ENCODE results near the gene BIN2. TPM values are rescaled to one million over a fixed set of nuclear protein-coding genes. Genes with fewer than 3 reads are reported as not detected.

BIN2 gene
- total RNA-seq, 1 experiment from 2014 or later = 0.39 TPM

DNA sequence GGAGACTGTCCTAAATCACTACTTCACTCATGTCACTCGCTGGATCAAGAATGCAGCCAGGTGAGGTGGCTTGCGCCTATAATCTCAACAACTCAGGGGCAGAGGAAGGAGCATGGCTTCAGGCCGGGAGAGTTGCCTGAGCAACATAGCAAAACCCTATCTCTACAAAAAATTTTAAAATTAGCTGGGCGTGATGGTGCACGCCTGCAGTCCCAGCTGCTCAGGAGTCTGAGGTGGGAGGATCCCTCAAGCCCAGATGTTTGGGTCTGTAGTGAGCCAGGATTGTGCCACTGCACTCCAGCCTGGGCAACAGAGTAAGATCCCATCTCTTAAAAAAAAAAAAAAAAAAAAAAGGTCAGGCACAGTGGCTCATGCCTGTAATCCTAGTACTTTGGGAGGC, 59.7 kb downstream of the BIN2 start:
- ChIA-PET POLR2A (no interaction called here), CTCF (interaction anchor here (0.6 to 3.0 kb wide), 3 partner anchors 77 to 273 kb away, joined by 9 to 11 read pairs (median 10); no protein-coding TSS in a partner anchor)
- Histone ChIP-seq H3K36me3 (ENCODE audit: control insufficient read depth, insufficient read depth, low read length) (no peaks in the 10 kb centered on the region), H3K9me3 (ENCODE audit: control insufficient read depth, insufficient read depth, low read depth, low read length) (no peaks in the 10 kb centered on the region), H3K4me3 (ENCODE audit: low read depth in 2 of 2, low read length in 2 of 2) (no peak overlapping the region), H3K4me1 (ENCODE audit: control insufficient read depth, insufficient read depth, low read length) (no peaks in the 10 kb centered on the region), H3K27ac (ENCODE audit: low read length) (no peak overlapping the region), H3K27me3 (ENCODE audit: control insufficient read depth, insufficient read depth, low read length) (no peaks in the 10 kb centered on the region)
- TF ChIP-seq, protein P1, sequence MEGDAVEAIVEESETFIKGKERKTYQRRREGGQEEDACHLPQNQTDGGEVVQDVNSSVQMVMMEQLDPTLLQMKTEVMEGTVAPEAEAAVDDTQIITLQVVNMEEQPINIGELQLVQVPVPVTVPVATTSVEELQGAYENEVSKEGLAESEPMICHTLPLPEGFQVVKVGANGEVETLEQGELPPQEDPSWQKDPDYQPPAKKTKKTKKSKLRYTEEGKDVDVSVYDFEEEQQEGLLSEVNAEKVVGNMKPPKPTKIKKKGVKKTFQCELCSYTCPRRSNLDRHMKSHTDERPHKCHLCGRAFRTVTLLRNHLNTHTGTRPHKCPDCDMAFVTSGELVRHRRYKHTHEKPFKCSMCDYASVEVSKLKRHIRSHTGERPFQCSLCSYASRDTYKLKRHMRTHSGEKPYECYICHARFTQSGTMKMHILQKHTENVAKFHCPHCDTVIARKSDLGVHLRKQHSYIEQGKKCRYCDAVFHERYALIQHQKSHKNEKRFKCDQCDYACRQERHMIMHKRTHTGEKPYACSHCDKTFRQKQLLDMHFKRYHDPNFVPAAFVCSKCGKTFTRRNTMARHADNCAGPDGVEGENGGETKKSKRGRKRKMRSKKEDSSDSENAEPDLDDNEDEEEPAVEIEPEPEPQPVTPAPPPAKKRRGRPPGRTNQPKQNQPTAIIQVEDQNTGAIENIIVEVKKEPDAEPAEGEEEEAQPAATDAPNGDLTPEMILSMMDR (IDR thresholded peaks at IDR 0.05) = no peak
- TF ChIP-seq, protein P2, sequence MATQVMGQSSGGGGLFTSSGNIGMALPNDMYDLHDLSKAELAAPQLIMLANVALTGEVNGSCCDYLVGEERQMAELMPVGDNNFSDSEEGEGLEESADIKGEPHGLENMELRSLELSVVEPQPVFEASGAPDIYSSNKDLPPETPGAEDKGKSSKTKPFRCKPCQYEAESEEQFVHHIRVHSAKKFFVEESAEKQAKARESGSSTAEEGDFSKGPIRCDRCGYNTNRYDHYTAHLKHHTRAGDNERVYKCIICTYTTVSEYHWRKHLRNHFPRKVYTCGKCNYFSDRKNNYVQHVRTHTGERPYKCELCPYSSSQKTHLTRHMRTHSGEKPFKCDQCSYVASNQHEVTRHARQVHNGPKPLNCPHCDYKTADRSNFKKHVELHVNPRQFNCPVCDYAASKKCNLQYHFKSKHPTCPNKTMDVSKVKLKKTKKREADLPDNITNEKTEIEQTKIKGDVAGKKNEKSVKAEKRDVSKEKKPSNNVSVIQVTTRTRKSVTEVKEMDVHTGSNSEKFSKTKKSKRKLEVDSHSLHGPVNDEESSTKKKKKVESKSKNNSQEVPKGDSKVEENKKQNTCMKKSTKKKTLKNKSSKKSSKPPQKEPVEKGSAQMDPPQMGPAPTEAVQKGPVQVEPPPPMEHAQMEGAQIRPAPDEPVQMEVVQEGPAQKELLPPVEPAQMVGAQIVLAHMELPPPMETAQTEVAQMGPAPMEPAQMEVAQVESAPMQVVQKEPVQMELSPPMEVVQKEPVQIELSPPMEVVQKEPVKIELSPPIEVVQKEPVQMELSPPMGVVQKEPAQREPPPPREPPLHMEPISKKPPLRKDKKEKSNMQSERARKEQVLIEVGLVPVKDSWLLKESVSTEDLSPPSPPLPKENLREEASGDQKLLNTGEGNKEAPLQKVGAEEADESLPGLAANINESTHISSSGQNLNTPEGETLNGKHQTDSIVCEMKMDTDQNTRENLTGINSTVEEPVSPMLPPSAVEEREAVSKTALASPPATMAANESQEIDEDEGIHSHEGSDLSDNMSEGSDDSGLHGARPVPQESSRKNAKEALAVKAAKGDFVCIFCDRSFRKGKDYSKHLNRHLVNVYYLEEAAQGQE (IDR thresholded peaks at IDR 0.05; ENCODE audit: insufficient read depth in 1 of 2, low read depth in 2 of 2, low read length in 1 of 2) = no peak
- TF ChIP-seq SIN3A (IDR thresholded peaks at IDR 0.05; ENCODE audit: borderline replicate concordance, insufficient read depth, low read depth, low read length) (no peak), POLR2AphosphoS5 (IDR thresholded peaks at IDR 0.05; ENCODE audit: low read depth, low read length) (no peak), TCF7L2 (IDR thresholded peaks at IDR 0.05; ENCODE audit: low read depth, low read length) (no peak)
- DNase-seq (ENCODE audit: low read depth, low spot score) = no peak
- in situ Hi-C loops (cut with HindIII; ENCODE audit: low pct_unique_long_range_greater_than_20kb, low sequenced_read_pairs) = no loop called here
- no TSS peak for BruUV-seq (replicated peaks)
- intact Hi-C loops (cut with micrococcal nuclease; ENCODE audit: unreplicated experiment) = no loop called here
- ATAC-seq = no peak

DNA sequence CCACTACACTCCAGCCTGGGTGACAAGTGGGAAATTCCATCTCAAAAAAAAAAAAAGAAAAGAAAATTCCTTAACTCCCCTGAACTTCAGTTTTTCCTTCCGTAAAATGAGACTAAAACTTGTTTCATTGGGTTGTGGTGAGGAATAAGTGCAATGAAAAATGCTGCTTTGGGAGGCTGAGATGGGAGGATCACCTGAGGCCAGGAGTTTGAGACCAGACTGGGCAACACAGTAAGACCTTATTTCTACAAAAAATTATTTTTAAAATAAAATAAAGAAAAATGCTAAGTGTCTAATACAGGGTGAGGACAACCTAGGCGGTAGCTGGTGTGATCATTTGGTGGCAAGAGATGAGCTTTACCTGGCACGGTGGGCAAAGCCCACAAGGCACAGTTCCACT, 60.6 kb downstream of the BIN2 start:
- Histone ChIP-seq H3K4me3 (ENCODE audit: low read depth in 2 of 2, low read length in 2 of 2) (no peak overlapping the region), H3K4me1 (ENCODE audit: control insufficient read depth, insufficient read depth, low read length) (no peaks in the 10 kb centered on the region), H3K9me3 (ENCODE audit: control insufficient read depth, insufficient read depth, low read depth, low read length) (no peaks in the 10 kb centered on the region), H3K27me3 (ENCODE audit: control insufficient read depth, insufficient read depth, low read length) (no peaks in the 10 kb centered on the region), H3K36me3 (ENCODE audit: control insufficient read depth, insufficient read depth, low read length) (no peaks in the 10 kb centered on the region), H3K27ac (ENCODE audit: low read length) (no peak overlapping the region)
- BruUV-seq (replicated peaks) = no TSS peak
- no peak for ATAC-seq
- intact Hi-C loops (cut with micrococcal nuclease; ENCODE audit: unreplicated experiment) = no loop called here
- in situ Hi-C loops (cut with HindIII; ENCODE audit: low pct_unique_long_range_greater_than_20kb, low sequenced_read_pairs) = no loop called here
- CTCF ChIA-PET = interaction anchor here (0.6 to 3.0 kb wide), 2 partner anchors 9 to 78 kb away, joined by 3 to 11 read pairs; no protein-coding TSS in a partner anchor
- TF ChIP-seq, protein P1 (IDR thresholded peaks at IDR 0.05) = no peak
- TF ChIP-seq SIN3A (IDR thresholded peaks at IDR 0.05; ENCODE audit: borderline replicate concordance, insufficient read depth, low read depth, low read length) = no peak
- TF ChIP-seq TCF7L2 (IDR thresholded peaks at IDR 0.05; ENCODE audit: low read depth, low read length) = no peak
- TF ChIP-seq, protein P2 (IDR thresholded peaks at IDR 0.05; ENCODE audit: insufficient read depth in 1 of 2, low read depth in 2 of 2, low read length in 1 of 2) = no peak
- TF ChIP-seq POLR2AphosphoS5 (IDR thresholded peaks at IDR 0.05; ENCODE audit: low read depth, low read length) = no peak
- no peak for DNase-seq (ENCODE audit: low read depth, low spot score)
- POLR2A ChIA-PET = interaction anchor here (0.7 kb wide), 1 partner anchor 18 kb away, joined by 3 read pairs; no protein-coding TSS in a partner anchor

Data from Panc1 (cell line).